ENCODE results near the gene KIAA1328.

KIAA1328 gene

GRCh38 chr18:36963464-36963863 lies 134.5 kb downstream of the KIAA1328 start:
- DNase-seq: no peak

- no peak for DNase-seq
Measured at GRCh38 chr18:36974686-36975085, 145.8 kb downstream of the KIAA1328 start.

GRCh38 chr18:36977121-36977520 lies 148.2 kb downstream of the KIAA1328 start:
- DNase-seq: no peak

GRCh38 chr18:36993068-36993467 lies 164.1 kb downstream of the KIAA1328 start:
- DNase-seq: no peak

- no peak for DNase-seq
Measured at GRCh38 chr18:37006742-37007141, 177.8 kb downstream of the KIAA1328 start.

- no peak for DNase-seq
Measured at GRCh38 chr18:37012452-37012851, 183.5 kb downstream of the KIAA1328 start.

- DNase-seq: no peak
Measured at GRCh38 chr18:37019157-37019827, 190.4 kb downstream of the KIAA1328 start.

- no peak for DNase-seq
Measured at GRCh38 chr18:37033419-37033818, 204.5 kb downstream of the KIAA1328 start.

GRCh38 chr18:37042381-37042780 lies 213.5 kb downstream of the KIAA1328 start:
- no peak for DNase-seq

GRCh38 chr18:37055137-37055802 lies 226.3 kb downstream of the KIAA1328 start:
- no peak for DNase-seq

GRCh38 chr18:37064187-37064586 lies 235.3 kb downstream of the KIAA1328 start:
- no peak for DNase-seq

GRCh38 chr18:37065254-37065653 lies 236.3 kb downstream of the KIAA1328 start:
- no peak for DNase-seq

GRCh38 chr18:37084912-37085311 lies 256.0 kb downstream of the KIAA1328 start:
- no peak for DNase-seq

GRCh38 chr18:37085362-37085761 lies 256.4 kb downstream of the KIAA1328 start:
- no peak for DNase-seq

GRCh38 chr18:37107748-37108522 lies 279.0 kb downstream of the KIAA1328 start:
- DNase-seq: no peak

GRCh38 chr18:37122877-37123276 lies 293.9 kb downstream of the KIAA1328 start:
- DNase-seq: no peak

- DNase-seq: no peak
Measured at GRCh38 chr18:37124516-37124915, 295.6 kb downstream of the KIAA1328 start.

GRCh38 chr18:37135177-37135576 lies 306.2 kb downstream of the KIAA1328 start:
- no peak for DNase-seq

- DNase-seq: no peak
Measured at GRCh38 chr18:37138456-37138855, 309.5 kb downstream of the KIAA1328 start.

- DNase-seq: no peak
Measured at GRCh38 chr18:37139876-37140275, 310.9 kb downstream of the KIAA1328 start.

GRCh38 chr18:37144921-37145320 lies 316.0 kb downstream of the KIAA1328 start:
- no peak for DNase-seq

- no peak for DNase-seq
Measured at GRCh38 chr18:37156330-37156942, 327.5 kb downstream of the KIAA1328 start.

- no peak for DNase-seq
Measured at GRCh38 chr18:37160038-37160820, 331.3 kb downstream of the KIAA1328 start.
